ENCODE data around the gene IQCM. TPM values are rescaled to one million over a fixed set of nuclear protein-coding genes. Genes with fewer than 3 reads are reported as not detected.

Gene IQCM
- total RNA-seq, 2 experiments from 2014 or later: not detected

DNA sequence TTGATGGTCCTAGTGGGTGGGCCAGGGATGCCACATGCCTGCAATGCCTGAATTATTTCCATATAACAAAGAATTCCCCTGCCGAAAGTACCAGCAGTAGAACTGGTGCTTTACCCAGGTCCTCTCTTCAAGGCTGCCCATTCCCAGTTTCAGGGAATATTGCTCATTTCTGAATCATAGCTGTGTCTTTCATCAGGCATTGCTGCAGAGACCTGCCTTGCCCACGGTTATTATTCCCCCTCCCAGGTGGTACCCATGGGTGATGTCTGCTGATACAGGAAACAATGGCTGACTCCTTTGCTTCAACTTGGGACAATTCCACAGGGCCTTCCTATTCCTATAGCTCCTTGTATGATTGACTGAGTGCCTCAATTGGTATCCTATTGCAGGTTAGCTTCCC is 9.7 kb upstream of the IQCM start:
- Histone ChIP-seq H3K9me3 (ENCODE audit: low read length) (no peaks in the 10 kb centered on the region), H3K4me2 (ENCODE audit: low read length) (no peak overlapping the region), H3K27ac (ENCODE audit: low read depth, low read length, poor library complexity, severe bottlenecking) (no peak overlapping the region), H4K20me1 (ENCODE audit: insufficient read depth, low read length) (no peaks in the 10 kb centered on the region), H3K4me3 (ENCODE audit: low read depth, low read length, poor library complexity, severe bottlenecking) (no peak overlapping the region), H3K9me2 (ENCODE audit: insufficient read depth, low read length) (no peaks in the 10 kb centered on the region), H3K79me2 (ENCODE audit: insufficient read depth, low read depth, low read length) (no peaks in the 10 kb centered on the region), H2AFZ (ENCODE audit: low read length) (no peak overlapping the region), H3K4me1 (ENCODE audit: insufficient read depth, low read length, poor library complexity, severe bottlenecking) (no peaks in the 10 kb centered on the region), H3K36me3 (ENCODE audit: insufficient read depth, low read length) (no peaks in the 10 kb centered on the region)
- ChIA-PET CTCF (ENCODE audit: unreplicated experiment) (no interaction called here), POLR2A (no interaction called here)
- intact Hi-C loops (cut with micrococcal nuclease; ENCODE audit: unreplicated experiment): no loop called here
- TF ChIP-seq EZH2phosphoT487 (IDR thresholded peaks at IDR 0.05; ENCODE audit: borderline replicate concordance, low read depth, low read length) (no peak), CTCF (conservative IDR thresholded peaks at IDR 0.05; ENCODE audit: low read length) (no peak)
- no peak for DNase-seq (ENCODE audit: low spot score)
- no TSS peak for BruUV-seq (replicated peaks)

DNA sequence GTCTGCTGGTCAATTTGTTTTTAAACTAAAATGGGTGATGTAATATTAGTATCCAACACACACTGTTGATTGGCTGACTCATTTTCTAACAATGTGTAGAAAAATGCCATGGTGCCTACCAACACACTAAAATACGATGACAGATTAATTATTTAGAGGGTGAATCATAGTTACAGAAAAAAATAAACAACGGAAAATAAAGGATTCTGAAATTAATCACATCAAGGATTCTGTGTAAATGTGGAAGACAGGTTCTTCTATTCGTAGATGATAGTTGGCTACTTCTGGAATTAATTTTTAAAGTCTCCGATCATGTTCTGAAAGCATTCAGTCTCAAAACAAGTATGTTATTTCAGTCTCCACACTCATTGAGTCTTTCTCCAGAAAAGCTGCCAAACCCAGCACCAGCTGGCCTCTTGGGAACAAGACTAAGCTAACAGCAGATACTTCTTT is 8.2 kb upstream of the IQCM start:
- BruUV-seq (replicated peaks): no TSS peak
- Histone ChIP-seq H3K27ac (ENCODE audit: low read depth, low read length, poor library complexity, severe bottlenecking) (no peak overlapping the region), H3K4me1 (ENCODE audit: insufficient read depth, low read length, poor library complexity, severe bottlenecking) (no peaks in the 10 kb centered on the region), H3K4me3 (ENCODE audit: low read depth, low read length, poor library complexity, severe bottlenecking) (no peak overlapping the region), H3K79me2 (ENCODE audit: insufficient read depth, low read depth, low read length) (no peaks in the 10 kb centered on the region), H3K9me3 (ENCODE audit: low read length) (no peaks in the 10 kb centered on the region), H3K9me2 (ENCODE audit: insufficient read depth, low read length) (no peaks in the 10 kb centered on the region), H3K4me2 (ENCODE audit: low read length) (no peak overlapping the region), H2AFZ (ENCODE audit: low read length) (no peak overlapping the region), H3K36me3 (ENCODE audit: insufficient read depth, low read length) (no peaks in the 10 kb centered on the region), H4K20me1 (ENCODE audit: insufficient read depth, low read length) (no peaks in the 10 kb centered on the region)
- ChIA-PET POLR2A (no interaction called here), CTCF (ENCODE audit: unreplicated experiment) (no interaction called here)
- TF ChIP-seq EZH2phosphoT487 (IDR thresholded peaks at IDR 0.05; ENCODE audit: borderline replicate concordance, low read depth, low read length) (no peak), CTCF (conservative IDR thresholded peaks at IDR 0.05; ENCODE audit: low read length) (no peak)
- intact Hi-C loops (cut with micrococcal nuclease; ENCODE audit: unreplicated experiment): no loop called here
- no peak for DNase-seq (ENCODE audit: low spot score)

DNA sequence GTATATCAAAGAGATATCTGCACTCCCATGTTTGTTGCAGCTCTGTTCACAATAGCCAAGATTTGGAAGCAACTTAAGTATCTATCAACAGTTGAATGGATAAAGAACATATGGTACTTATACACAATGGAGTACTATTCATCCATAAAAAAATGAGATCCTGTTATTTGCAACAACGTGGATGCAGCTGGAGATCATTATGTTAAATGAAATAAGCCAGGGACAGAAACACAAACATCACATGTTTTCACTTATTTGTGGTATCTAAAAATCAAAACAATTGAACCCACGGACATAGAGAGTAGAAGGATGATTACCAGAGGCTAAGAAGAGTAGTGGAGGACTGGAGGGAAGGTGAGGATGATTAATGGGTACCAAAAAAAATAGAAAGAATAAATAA is 14.2 kb downstream of the IQCM start:
- Histone ChIP-seq H3K9me3 (ENCODE audit: low read length) (no peaks in the 10 kb centered on the region), H3K27ac (ENCODE audit: low read depth, low read length, poor library complexity, severe bottlenecking) (no peak overlapping the region), H3K36me3 (ENCODE audit: insufficient read depth, low read length) (no peaks in the 10 kb centered on the region), H3K9me2 (ENCODE audit: insufficient read depth, low read length) (no peaks in the 10 kb centered on the region), H3K4me3 (ENCODE audit: low read depth, low read length, poor library complexity, severe bottlenecking) (no peak overlapping the region), H3K4me2 (ENCODE audit: low read length) (no peak overlapping the region), H3K4me1 (ENCODE audit: insufficient read depth, low read length, poor library complexity, severe bottlenecking) (no peaks in the 10 kb centered on the region), H3K79me2 (ENCODE audit: insufficient read depth, low read depth, low read length) (no peaks in the 10 kb centered on the region), H4K20me1 (ENCODE audit: insufficient read depth, low read length) (no peaks in the 10 kb centered on the region), H2AFZ (ENCODE audit: low read length) (no peak overlapping the region)
- no peak for DNase-seq (ENCODE audit: low spot score)
- TF ChIP-seq CTCF (conservative IDR thresholded peaks at IDR 0.05; ENCODE audit: low read length) (no peak), EZH2phosphoT487 (IDR thresholded peaks at IDR 0.05; ENCODE audit: borderline replicate concordance, low read depth, low read length) (no peak)
- BruUV-seq (replicated peaks): no TSS peak
- ChIA-PET CTCF (ENCODE audit: unreplicated experiment) (no interaction called here), POLR2A (no interaction called here)
- intact Hi-C loops (cut with micrococcal nuclease; ENCODE audit: unreplicated experiment): no loop called here
